Effector memory CD8-positive, alpha-beta T cell (primary cell): ENCODE data around the gene MZB1.
"Not testable (repeated sequence)": the region's sequence is repeated elsewhere in the genome, so short reads cannot be mapped to it uniquely, and the experiment has no call there.

Source experiments
- ATAC-seq: fragments of 150-1000 bp; cut with Tn5 transposase; replicated peaks from 2 replicates; pipeline ENCODE4 v1.10.0; 2021; ENCODE audit warnings: mild to moderate bottlenecking, moderate library complexity
- DNase-seq, 3 experiments: peaks; one replicate each; pipeline ENCODE4 v3.0.0; 2021
- H3K27ac Mint-ChIP-seq, 2 donors: one replicate each; pipeline ENCODE4 v1.8.0; 2022; ENCODE audit warnings: mild to moderate bottlenecking in 2 of 2, mixed read lengths in 2 of 2, moderate library complexity in 2 of 2
- H3K27me3 Mint-ChIP-seq, 2 donors: one replicate each; pipeline ENCODE4 v1.8.0; 2022; ENCODE audit warnings: mixed read lengths in 2 of 2
- H3K36me3 Mint-ChIP-seq: one replicate; pipeline ENCODE4 v1.8.0; 2022; ENCODE audit warnings: mild to moderate bottlenecking, moderate library complexity, mixed read lengths; ENCODE audit not compliant: insufficient read depth
- H3K4me1 Mint-ChIP-seq, 2 donors: one replicate each; pipeline ENCODE4 v1.8.0; 2022; ENCODE audit warnings: low read depth in 2 of 2, mixed read lengths in 2 of 2
- H3K4me3 Mint-ChIP-seq, 2 donors: one replicate each; pipeline ENCODE4 v1.8.0; 2022; ENCODE audit warnings: mild to moderate bottlenecking in 2 of 2, mixed read lengths in 2 of 2, moderate library complexity in 2 of 2
- H3K9me3 Mint-ChIP-seq, 2 donors: one replicate each; pipeline ENCODE4 v1.8.0; 2022; ENCODE audit warnings: mixed read lengths in 2 of 2

MZB1 gene

GRCh38 chr5:139392678-139393496, 3.2 kb upstream of the MZB1 start:
- H3K4me1 Mint-ChIP-seq, result peaks cover 34 to 44% of the 10 kb centered on the region in 2 donors
- peak overlapping the region; percentile 78 to 89 for H3K27ac Mint-ChIP-seq
- peak overlapping the region; percentile 92 to 93 for H3K4me3 Mint-ChIP-seq
- DNase-seq (peak; percentile 74 to 77 (median 76)), ATAC-seq (peak; percentile 66)
- peaks cover 10% of the 10 kb centered on the region for H3K36me3 Mint-ChIP-seq
- H3K27me3 Mint-ChIP-seq, result no peaks in the 10 kb centered on the region
- H3K9me3 Mint-ChIP-seq, result no peaks in the 10 kb centered on the region

GRCh38 chr5:139392324-139392677, 2.6 kb upstream of the MZB1 start:
- Mint-ChIP-seq H3K4me3 (peak overlapping the region; percentile 92 to 93), H3K4me1 (peaks cover 34 to 44% of the 10 kb centered on the region in 2 donors), H3K36me3 (peaks cover 10% of the 10 kb centered on the region), H3K27me3 (no peaks in the 10 kb centered on the region), H3K9me3 (no peaks in the 10 kb centered on the region), H3K27ac (peak overlapping the region; percentile 96 to 98)
- DNase-seq (no peak), ATAC-seq (no peak)

GRCh38 chr5:139391570-139392323, 2.0 kb upstream of the MZB1 start:
- Mint-ChIP-seq H3K27me3 (no peaks in the 10 kb centered on the region), H3K4me1 (peaks cover 34 to 46% of the 10 kb centered on the region in 2 donors), H3K36me3 (peaks cover 12% of the 10 kb centered on the region), H3K9me3 (no peaks in the 10 kb centered on the region), H3K4me3 (peak overlapping the region; percentile 92 to 93), H3K27ac (peak overlapping the region; percentile 96 to 98)
- peak in 1 of 3 experiments; percentile 21 for DNase-seq
- peak; percentile 1 for ATAC-seq

GRCh38 chr5:139390639-139391569, 1.2 kb upstream of the MZB1 start:
- Mint-ChIP-seq H3K9me3 (no peaks in the 10 kb centered on the region), H3K4me1 (peaks cover 34 to 49% of the 10 kb centered on the region in 2 donors), H3K4me3 (peak overlapping the region; percentile 92 to 93), H3K27me3 (no peaks in the 10 kb centered on the region), H3K27ac (peak overlapping the region; percentile 96 to 98), H3K36me3 (peaks cover 12% of the 10 kb centered on the region)
- no peak for DNase-seq
- no peak for ATAC-seq

DNA sequence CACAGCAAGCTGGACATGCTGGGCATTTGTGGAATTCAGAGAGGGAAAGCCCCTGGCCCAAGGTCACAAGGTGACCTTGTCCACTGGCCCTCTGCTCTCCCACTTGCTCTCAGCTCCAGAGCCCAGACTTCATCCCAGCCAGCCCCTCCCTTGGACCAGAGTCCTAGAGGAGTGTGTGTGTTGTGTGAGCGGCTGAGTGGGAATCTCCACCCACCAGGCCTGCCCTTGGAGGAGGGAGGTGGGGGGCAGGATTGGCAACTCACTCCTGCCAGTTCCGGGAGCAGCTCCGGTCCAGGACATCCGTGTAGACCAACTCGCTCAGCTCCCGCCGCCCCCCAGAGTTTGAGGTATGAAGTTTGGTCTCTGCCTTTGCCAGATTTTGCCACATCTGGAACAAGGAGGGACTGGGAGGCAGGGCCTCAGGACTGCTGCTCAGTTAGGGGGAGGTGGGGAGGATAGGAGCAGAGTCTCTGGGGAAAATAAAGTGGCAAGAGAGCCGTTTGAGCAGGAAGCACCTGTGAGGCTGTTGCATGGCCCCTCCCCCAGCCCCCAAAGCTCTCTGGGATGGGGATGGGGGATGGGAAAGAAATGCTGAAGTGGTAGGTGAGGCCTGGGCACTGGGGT, 1.4 kb downstream of the MZB1 start:
- Mint-ChIP-seq H3K4me1 (peaks cover 49 to 64% of the 10 kb centered on the region in 2 donors), H3K4me3 (peak overlapping the region in 1 of 2 donors; percentile 41), H3K27ac (peak overlapping the region in 1 of 2 donors; percentile 72), H3K27me3 (no peaks in the 10 kb centered on the region), H3K36me3 (peaks cover 17% of the 10 kb centered on the region), H3K9me3 (no peaks in the 10 kb centered on the region)
- no peak for ATAC-seq
- no peak for DNase-seq

DNA sequence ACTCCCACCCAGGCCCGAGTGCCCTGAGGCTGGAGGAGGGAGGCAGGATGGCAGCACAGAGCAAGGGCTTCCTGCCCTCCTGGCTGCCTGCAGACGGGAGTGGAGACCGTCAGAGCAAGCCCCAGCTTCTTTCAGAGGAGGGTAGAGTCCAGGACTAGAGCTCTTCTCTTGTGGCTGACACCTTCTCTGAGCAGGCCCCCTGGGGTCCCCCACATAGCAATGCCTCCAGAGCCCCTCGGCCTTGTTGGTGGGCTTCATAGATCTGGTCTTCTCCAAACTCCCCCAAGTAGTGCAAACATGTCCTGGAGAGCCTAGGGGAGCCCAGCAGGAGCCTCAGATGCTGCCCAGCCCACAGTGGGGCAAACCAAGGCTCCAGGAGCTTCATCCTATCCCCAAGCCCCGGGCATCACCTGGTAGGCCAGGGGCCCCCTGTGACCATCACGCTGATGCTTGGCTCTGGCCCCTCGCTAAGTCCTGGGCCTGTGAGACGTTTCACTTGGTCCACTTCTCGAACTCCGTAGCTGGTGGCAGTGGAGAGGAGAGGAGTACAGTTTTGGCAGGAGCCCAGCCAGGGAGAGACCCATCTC, 2.0 kb downstream of the MZB1 start:
- Mint-ChIP-seq H3K36me3 (peaks cover 17% of the 10 kb centered on the region), H3K4me1 (peaks cover 48 to 60% of the 10 kb centered on the region in 2 donors), H3K9me3 (no peaks in the 10 kb centered on the region), H3K4me3 (no peak overlapping the region), H3K27ac (peak overlapping the region; percentile 72 to 74), H3K27me3 (no peaks in the 10 kb centered on the region)
- ATAC-seq, result no peak
- DNase-seq, result no peak

DNA sequence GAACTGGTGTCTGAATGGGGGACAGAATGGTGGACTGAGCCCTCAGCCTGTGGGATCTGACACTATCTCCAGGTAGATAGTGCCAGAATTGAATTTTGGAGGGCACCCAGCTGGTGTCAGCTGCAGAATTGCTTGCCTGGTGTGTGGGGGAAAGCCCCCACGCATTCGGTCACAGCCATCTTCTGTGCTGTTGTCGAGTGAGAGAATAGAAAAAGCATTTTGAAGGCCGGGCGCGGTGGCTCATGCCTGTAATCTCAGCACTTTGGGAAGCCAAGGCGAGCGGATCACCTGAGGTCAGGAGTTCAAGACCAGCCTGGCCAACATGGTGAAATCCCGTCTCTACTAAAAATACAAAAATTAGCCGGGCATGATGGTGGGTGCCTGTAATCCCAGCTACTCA, 2.8 kb downstream of the MZB1 start:
- H3K27ac Mint-ChIP-seq, result peak overlapping the region in 1 of 2 donors; percentile 98
- H3K36me3 Mint-ChIP-seq, result peaks cover 17% of the 10 kb centered on the region
- H3K4me3 Mint-ChIP-seq, result not testable (repeated sequence)

GRCh38 chr5:139386050-139386438, 3.7 kb downstream of the MZB1 start:
- DNase-seq (no peak), ATAC-seq (no peak)
- Mint-ChIP-seq H3K36me3 (peaks cover 17% of the 10 kb centered on the region), H3K4me3 (peak overlapping the region; percentile 41 to 90), H3K27me3 (no peaks in the 10 kb centered on the region), H3K27ac (peak overlapping the region; percentile 93 to 98), H3K9me3 (no peaks in the 10 kb centered on the region), H3K4me1 (peaks cover 37 to 49% of the 10 kb centered on the region in 2 donors)

More for the DNA sequence above, 2.8 kb downstream of the MZB1 start:
- DNase-seq, H3K27me3 Mint-ChIP-seq, ATAC-seq, H3K9me3 Mint-ChIP-seq: not testable (repeated sequence)
- peaks cover 46 to 58% of the 10 kb centered on the region in 2 donors for H3K4me1 Mint-ChIP-seq

- Mint-ChIP-seq H3K9me3 (no peaks in the 10 kb centered on the region), H3K27me3 (no peaks in the 10 kb centered on the region), H3K4me1 (peaks cover 30 to 43% of the 10 kb centered on the region in 2 donors), H3K27ac (peak overlapping the region; percentile 93 to 98), H3K4me3 (peak overlapping the region; percentile 90), H3K36me3 (peaks cover 17% of the 10 kb centered on the region)
- DNase-seq (no peak), ATAC-seq (peak; percentile 6)
Observed at GRCh38 chr5:139385061-139386049, 4.4 kb downstream of the MZB1 start.

GRCh38 chr5:139384591-139385051, 5.1 kb downstream of the MZB1 start:
- no peak for ATAC-seq
- no peak for DNase-seq
- Mint-ChIP-seq H3K9me3 (no peaks in the 10 kb centered on the region), H3K27me3 (no peaks in the 10 kb centered on the region), H3K36me3 (peaks cover 10% of the 10 kb centered on the region), H3K4me3 (peak overlapping the region; percentile 90), H3K27ac (peak overlapping the region; percentile 93 to 98), H3K4me1 (peaks cover 23 to 35% of the 10 kb centered on the region in 2 donors)

GRCh38 chr5:139383993-139384590, 5.6 kb downstream of the MZB1 start:
- H3K4me3 Mint-ChIP-seq, result peak overlapping the region; percentile 90
- no peaks in the 10 kb centered on the region for H3K9me3 Mint-ChIP-seq
- H3K36me3 Mint-ChIP-seq, result peaks cover 7% of the 10 kb centered on the region
- no peak for ATAC-seq
- peak overlapping the region; percentile 93 to 98 for H3K27ac Mint-ChIP-seq
- no peak for DNase-seq
- peaks cover 18 to 32% of the 10 kb centered on the region in 2 donors for H3K4me1 Mint-ChIP-seq
- H3K27me3 Mint-ChIP-seq, result no peaks in the 10 kb centered on the region
